Right atrium auricular region (tissue), 2 donors: ENCODE measurements around the gene MISP3. TPM values are rescaled to one million over a fixed set of nuclear protein-coding genes. Genes with fewer than 3 reads are reported as not detected.

Source experiments
- DNase-seq: peaks from one replicate; pipeline ENCODE4 v3.0.0-alpha.2; 2019; ENCODE audit warnings: low spot score
- H3K27ac ChIP-seq, 2 donors: fragments of 200-600 bp; sonication (generic); 1 replicate in 1 of 2; 2 replicates in 1 of 2; pipeline ENCODE4 v1.5.1; 2016 to 2019
- H3K27me3 ChIP-seq, 2 donors: fragments of 200-600 bp; sonication (generic); one replicate each; pipeline versions ENCODE4 v1.5.1 to v1.6.0; 2017 to 2019
- H3K36me3 ChIP-seq: fragments of 200-600 bp; sonication (generic); one replicate; pipeline ENCODE4 v1.5.1; 2016
- H3K4me1 ChIP-seq, 2 donors: fragments of 200-600 bp; sonication (generic); one replicate each; pipeline versions ENCODE4 v1.5.1 to v1.6.0; 2017 to 2019
- H3K4me3 ChIP-seq, 2 donors: fragments of 200-600 bp; sonication (generic); 1 replicate in 1 of 2; 2 replicates in 1 of 2; pipeline ENCODE4 v1.5.1; 2017 to 2019; ENCODE audit warnings: mild to moderate bottlenecking in 1 of 2, moderate library complexity in 1 of 2
- H3K9me3 ChIP-seq, 2 donors: fragments of 200-600 bp; sonication (generic); one replicate each; pipeline ENCODE4 v1.5.1; 2019
- CTCF ChIP-seq, 2 donors: fragments of 200-600 bp; sonication (generic); IDR thresholded peaks; one replicate each; pipeline ENCODE4 v1.5.1; 2019; ENCODE audit warnings: antibody characterized with exemption in 2 of 2
- total RNA-seq, 2 donors: library from RNA; depleted of rRNA; stranded (reverse); fragments of >200 nt; gene quantifications; one replicate each; pipeline ENCODE4 v1.1.0, GENCODE V29; 2016

MISP3 gene
- total RNA-seq, 2 donors from 2014 or later, result 8.7 to 12.1 TPM

GRCh38 chr19:14061081-14061749 lies 11.4 kb upstream of the MISP3 start:
- Histone ChIP-seq H3K36me3 (no peaks in the 10 kb centered on the region), H3K27me3 (no peaks in the 10 kb centered on the region), H3K27ac (no peak overlapping the region), H3K4me3 (no peak overlapping the region), H3K9me3 (no peaks in the 10 kb centered on the region), H3K4me1 (peaks cover 0 to 15% of the 10 kb centered on the region in 2 donors)
- no peak for TF ChIP-seq CTCF (IDR thresholded peaks at IDR 0.05)
- DNase-seq, result no peak

DNA sequence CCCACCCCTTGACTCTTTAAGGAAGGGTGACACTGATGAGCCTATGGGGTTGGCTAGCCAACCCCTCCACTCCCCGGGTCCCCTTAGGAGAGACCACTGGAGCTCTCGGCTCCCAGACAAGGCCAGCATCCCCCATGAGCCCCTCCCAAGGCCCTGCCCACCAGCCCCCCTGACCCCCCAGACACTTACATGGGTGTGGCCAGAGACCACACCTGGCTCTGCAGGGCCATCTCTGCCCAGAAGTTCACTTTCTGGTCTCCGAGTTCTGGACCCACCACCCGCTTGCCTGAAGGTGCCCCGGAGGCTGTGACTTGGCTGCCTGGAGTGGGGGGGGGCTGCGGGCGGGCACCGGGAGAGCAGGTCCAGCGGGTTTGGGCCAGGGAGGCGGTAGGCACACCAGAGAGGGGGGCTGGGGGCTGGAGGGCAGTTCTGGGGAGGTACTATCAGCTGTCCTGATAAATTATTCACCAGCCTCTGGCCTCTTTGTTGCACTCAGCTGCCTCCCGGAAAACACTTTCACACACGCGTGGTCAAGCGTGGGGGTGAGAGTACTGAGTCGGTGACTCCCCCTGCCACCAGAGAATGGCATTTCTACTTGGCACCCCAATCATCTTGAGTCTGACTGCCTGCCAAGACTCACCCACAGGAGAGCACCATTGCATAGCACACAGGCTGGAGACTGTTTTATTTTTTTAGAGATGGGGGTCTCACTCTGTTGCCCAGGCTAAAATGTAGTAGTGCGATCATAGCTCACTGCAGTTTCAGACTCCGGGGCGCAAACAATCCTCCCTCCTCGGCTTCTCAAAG lies 10.6 kb upstream of the MISP3 start, which contains the start of gene PALM3:
Gene PALM3 (minus strand): TSS at position 326 of the 807 bp plus-strand sequence. CDS start 96 bp downstream, at position 230.
- no peak for DNase-seq
- Histone ChIP-seq H3K4me3 (no peak within 1 kb of the TSS), H3K9me3 (no peaks in the 10 kb centered on the region), H3K36me3 (no peaks in the 10 kb centered on the region), H3K27me3 (no peaks in the 10 kb centered on the region), H3K27ac (no peak within 1 kb of the TSS), H3K4me1 (peaks cover 0 to 14% of the 10 kb centered on the region in 2 donors)
- TF ChIP-seq CTCF (IDR thresholded peaks at IDR 0.05), result no peak

DNA sequence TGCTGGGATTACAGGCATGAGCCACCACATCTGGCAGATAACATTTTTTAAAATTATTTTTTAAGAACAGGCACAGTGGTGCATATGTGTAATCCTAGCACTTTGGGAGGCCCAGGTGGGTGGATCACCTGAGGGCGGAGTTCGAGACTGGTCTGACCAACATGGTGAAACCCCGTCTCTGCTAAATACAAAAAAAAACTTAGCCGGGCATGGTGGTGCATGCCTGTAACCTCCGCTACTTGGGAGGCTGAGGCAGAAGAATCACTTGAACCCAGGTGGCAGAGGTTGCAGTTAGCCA lies 10.1 kb upstream of the MISP3 start:
- no peak overlapping the region for H3K27ac ChIP-seq
- no peaks in the 10 kb centered on the region for H3K9me3 ChIP-seq
- H3K36me3 ChIP-seq, result no peaks in the 10 kb centered on the region
- no peak overlapping the region for H3K4me3 ChIP-seq
- H3K4me1 ChIP-seq, result peaks cover 0 to 10% of the 10 kb centered on the region in 2 donors
- no peak for DNase-seq
- H3K27me3 ChIP-seq, result no peaks in the 10 kb centered on the region
- no peak for TF ChIP-seq CTCF (IDR thresholded peaks at IDR 0.05)

DNA sequence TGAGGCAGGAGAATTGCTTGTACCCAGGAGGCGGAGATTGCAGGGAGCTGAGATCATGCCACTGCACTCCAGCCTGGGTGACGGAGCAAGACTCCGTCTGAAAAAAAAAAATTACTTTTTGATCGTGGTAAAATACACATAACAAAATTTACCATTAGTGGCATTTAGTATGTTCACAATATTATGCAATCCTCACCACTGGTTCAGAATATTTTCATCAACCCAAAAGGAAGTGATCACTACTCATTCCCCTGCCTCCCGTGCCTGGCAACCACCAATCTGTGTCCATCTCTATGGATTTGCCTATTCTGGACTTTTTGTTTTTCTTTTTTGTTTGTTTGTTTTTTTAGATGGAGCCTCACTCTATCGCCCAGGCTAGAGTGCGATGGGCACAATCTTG lies 9.5 kb upstream of the MISP3 start:
- Histone ChIP-seq H3K27me3 (no peaks in the 10 kb centered on the region), H3K27ac (no peak overlapping the region), H3K36me3 (no peaks in the 10 kb centered on the region), H3K9me3 (no peaks in the 10 kb centered on the region), H3K4me3 (no peak overlapping the region), H3K4me1 (peaks cover 0 to 4% of the 10 kb centered on the region in 2 donors)
- DNase-seq, result no peak
- TF ChIP-seq CTCF (IDR thresholded peaks at IDR 0.05), result no peak

DNA sequence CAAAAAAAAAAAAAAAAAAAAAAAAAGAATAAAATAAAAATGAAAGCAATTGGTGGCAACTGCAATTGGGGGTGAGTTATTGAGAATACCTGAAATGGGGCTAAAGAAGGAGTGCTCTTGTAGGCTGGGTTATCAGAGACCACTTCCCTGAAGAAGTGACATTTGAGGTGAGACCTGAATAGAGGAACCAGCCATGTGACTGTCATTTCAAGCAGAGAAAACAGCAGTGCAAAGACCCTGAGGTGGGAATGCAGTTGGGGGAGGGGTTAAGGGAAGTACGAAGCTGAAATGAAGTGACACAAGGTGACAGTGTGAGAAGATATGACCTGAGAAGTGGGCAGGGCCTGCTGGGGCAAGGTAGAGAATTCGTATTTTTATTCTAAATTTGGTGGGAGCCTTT lies 6.5 kb upstream of the MISP3 start:
- Histone ChIP-seq H3K4me3 (no peak overlapping the region), H3K36me3 (no peaks in the 10 kb centered on the region), H3K9me3 (no peaks in the 10 kb centered on the region), H3K27ac (no peak overlapping the region), H3K27me3 (no peaks in the 10 kb centered on the region), H3K4me1 (no peaks in the 10 kb centered on the region)
- no peak for TF ChIP-seq CTCF (IDR thresholded peaks at IDR 0.05)
- DNase-seq, result no peak
